Mesendoderm (in vitro differentiated cells): ENCODE measurements around the gene BORCS5.

ENCODE experiments used
- DNase-seq: peaks from one replicate; pipeline ENCODE4 v3.0.0; 2013
- H2AK5ac ChIP-seq: 2 replicates; pipeline ENCODE4 v1.6.1; 2013; ENCODE audit warnings: low read length, inconsistent platforms
- H2BK120ac ChIP-seq: 2 replicates; pipeline ENCODE4 v1.6.1; 2013; ENCODE audit warnings: low read depth, mild to moderate bottlenecking, low read length, moderate library complexity, mixed read lengths
- H2BK15ac ChIP-seq: replicated peaks from 2 replicates; pipeline ENCODE4 v1.6.1; 2013; ENCODE audit warnings: low read depth, mild to moderate bottlenecking, moderate library complexity
- H2BK5ac ChIP-seq: 2 replicates; pipeline ENCODE4 v1.6.1; 2013; ENCODE audit warnings: low read length, inconsistent platforms
- H3K18ac ChIP-seq: 2 replicates; pipeline ENCODE4 v1.6.1; 2013; ENCODE audit warnings: mild to moderate bottlenecking, low read length, mixed read lengths
- H3K23ac ChIP-seq: one replicate; pipeline ENCODE4 v1.6.1; 2013; ENCODE audit warnings: low read length
- H3K27ac ChIP-seq: 2 replicates; pipeline ENCODE4 v1.5.1; 2013; ENCODE audit warnings: low read depth, mild to moderate bottlenecking, inconsistent platforms, low read length, moderate library complexity
- H3K27me3 ChIP-seq: 2 replicates; pipeline ENCODE4 v1.6.1; 2013; ENCODE audit warnings: low read length, control low read depth, mild to moderate bottlenecking, inconsistent platforms; ENCODE audit not compliant: insufficient read depth, poor library complexity
- H3K36me3 ChIP-seq: 2 replicates; pipeline ENCODE4 v1.6.1; 2013; ENCODE audit warnings: low read length, inconsistent platforms; ENCODE audit not compliant: control insufficient read depth, insufficient read depth
- H3K4ac ChIP-seq: one replicate; pipeline ENCODE4 v1.6.1; 2013; ENCODE audit warnings: low read depth, mild to moderate bottlenecking, low read length, moderate library complexity
- H3K4me1 ChIP-seq: 2 replicates; pipeline ENCODE4 v1.6.1; 2013; ENCODE audit warnings: low read depth, low read length, inconsistent platforms; ENCODE audit not compliant: control insufficient read depth
- H3K4me2 ChIP-seq: 2 replicates; pipeline ENCODE4 v1.6.1; 2013; ENCODE audit warnings: low read length
- H3K4me3 ChIP-seq: 2 replicates; pipeline ENCODE4 v1.5.1; 2013; ENCODE audit warnings: mild to moderate bottlenecking, low read length
- H3K56ac ChIP-seq: one replicate; pipeline ENCODE4 v1.6.1; 2013; ENCODE audit warnings: low read length
- H3K79me1 ChIP-seq: 2 replicates; pipeline ENCODE4 v1.6.1; 2013; ENCODE audit warnings: low read length, inconsistent platforms
- H3K79me2 ChIP-seq: 2 replicates; pipeline ENCODE4 v1.6.1; 2013; ENCODE audit warnings: mild to moderate bottlenecking, low read length; ENCODE audit not compliant: control insufficient read depth, insufficient read depth
- H3K9ac ChIP-seq: 2 replicates; pipeline ENCODE4 v1.6.1; 2013; ENCODE audit warnings: low read length, inconsistent platforms
- H4K5ac ChIP-seq: one replicate; pipeline ENCODE4 v1.6.1; 2013; ENCODE audit warnings: low read length
- H4K8ac ChIP-seq: one replicate; pipeline ENCODE4 v1.6.1; 2013; ENCODE audit warnings: low read depth, mild to moderate bottlenecking, control low read depth, low read length, moderate library complexity
- WGBS: extraction: QIAGEN DNeasy Blood & Tissue Kit; methylation state at CpG from one replicate; pipeline ENCODE4 v1.1.7; 2013; ENCODE audit warnings: low lambda C conversion rate, missing lambda C conversion rate; ENCODE audit not compliant: insufficient coverage; ENCODE audit errors: extremely low coverage; 5-methylcytosine and 5-hydroxymethylcytosine counted together

Gene BORCS5

GRCh38 chr12:12441843-12442461 lies 85.1 kb downstream of the BORCS5 start:
- Histone ChIP-seq H3K4ac (no peak overlapping the region), H3K79me2 (no peaks in the 10 kb centered on the region), H4K5ac (no peak overlapping the region), H3K23ac (no peak overlapping the region), H2AK5ac (no peak overlapping the region), H2BK15ac (no peak overlapping the region), H3K79me1 (no peaks in the 10 kb centered on the region), H3K9ac (no peak overlapping the region), H2BK5ac (no peak overlapping the region), H3K4me3 (no peak overlapping the region), H3K27me3 (no peaks in the 10 kb centered on the region), H3K27ac (no peak overlapping the region), H3K56ac (no peak overlapping the region), H4K8ac (no peak overlapping the region), H3K4me2 (no peak overlapping the region), H3K4me1 (no peaks in the 10 kb centered on the region), H3K36me3 (no peaks in the 10 kb centered on the region), H3K18ac (no peak overlapping the region), H2BK120ac (no peak overlapping the region)
- no CpG with 5 or more reads among the region's 4 CpGs for WGBS
- no peak for DNase-seq

GRCh38 chr12:12442548-12443071 lies 85.7 kb downstream of the BORCS5 start:
- no peak overlapping the region for H2BK15ac ChIP-seq
- H2BK5ac ChIP-seq: no peak overlapping the region
- H3K4ac ChIP-seq: no peak overlapping the region
- WGBS: no CpG with 5 or more reads among the region's 5 CpGs
- no peak overlapping the region for H3K9ac ChIP-seq
- H3K56ac ChIP-seq: no peak overlapping the region
- no peak overlapping the region for H3K23ac ChIP-seq
- no peak for DNase-seq
- no peaks in the 10 kb centered on the region for H3K79me1 ChIP-seq
- H3K18ac ChIP-seq: no peak overlapping the region
- no peaks in the 10 kb centered on the region for H3K79me2 ChIP-seq
- H3K27ac ChIP-seq: no peak overlapping the region
- no peak overlapping the region for H3K4me2 ChIP-seq
- H3K4me1 ChIP-seq: no peaks in the 10 kb centered on the region
- no peak overlapping the region for H4K5ac ChIP-seq
- no peak overlapping the region for H4K8ac ChIP-seq
- no peak overlapping the region for H3K4me3 ChIP-seq
- no peak overlapping the region for H2AK5ac ChIP-seq
- no peaks in the 10 kb centered on the region for H3K27me3 ChIP-seq
- no peak overlapping the region for H2BK120ac ChIP-seq
- no peaks in the 10 kb centered on the region for H3K36me3 ChIP-seq

- Histone ChIP-seq H3K79me1 (no peaks in the 10 kb centered on the region), H3K56ac (no peak overlapping the region), H3K18ac (no peak overlapping the region), H2BK15ac (no peak overlapping the region), H4K5ac (no peak overlapping the region), H2BK120ac (no peak overlapping the region), H3K4ac (no peak overlapping the region), H3K23ac (no peak overlapping the region), H3K4me1 (no peaks in the 10 kb centered on the region), H3K4me2 (no peak overlapping the region), H3K27me3 (no peaks in the 10 kb centered on the region), H3K36me3 (no peaks in the 10 kb centered on the region), H3K27ac (no peak overlapping the region), H3K4me3 (no peak overlapping the region), H4K8ac (no peak overlapping the region), H2AK5ac (no peak overlapping the region), H3K9ac (no peak overlapping the region), H3K79me2 (no peaks in the 10 kb centered on the region), H2BK5ac (no peak overlapping the region)
- no peak for DNase-seq
- no CpG with 5 or more reads among the region's 5 CpGs for WGBS
Observed at GRCh38 chr12:12443431-12443878, 86.6 kb downstream of the BORCS5 start.

GRCh38 chr12:12445165-12445881 lies 88.4 kb downstream of the BORCS5 start:
- DNase-seq: no peak

GRCh38 chr12:12445882-12446181 lies 89.0 kb downstream of the BORCS5 start:
- Histone ChIP-seq H3K36me3 (no peaks in the 10 kb centered on the region), H2BK15ac (no peak overlapping the region), H3K23ac (no peak overlapping the region), H3K79me2 (no peaks in the 10 kb centered on the region), H2AK5ac (no peak overlapping the region), H3K4me1 (no peaks in the 10 kb centered on the region), H3K4me3 (no peak overlapping the region), H3K9ac (no peak overlapping the region), H4K5ac (no peak overlapping the region), H3K79me1 (no peaks in the 10 kb centered on the region), H4K8ac (no peak overlapping the region), H3K4me2 (no peak overlapping the region), H2BK5ac (no peak overlapping the region), H3K27ac (no peak overlapping the region), H3K56ac (no peak overlapping the region), H3K4ac (no peak overlapping the region), H3K18ac (no peak overlapping the region), H3K27me3 (no peaks in the 10 kb centered on the region), H2BK120ac (no peak overlapping the region)
- no peak for DNase-seq
- no CpG with 5 or more reads among the region's 2 CpGs for WGBS

More at GRCh38 chr12:12445165-12445881, 88.4 kb downstream of the BORCS5 start:
- H3K4me2 ChIP-seq: no peak overlapping the region
- H2BK5ac ChIP-seq: no peak overlapping the region
- WGBS: no CpG with 5 or more reads among the region's 4 CpGs
- H3K4ac ChIP-seq: no peak overlapping the region
- H3K9ac ChIP-seq: no peak overlapping the region
- H3K79me1 ChIP-seq: no peaks in the 10 kb centered on the region
- no peaks in the 10 kb centered on the region for H3K4me1 ChIP-seq
- H3K23ac ChIP-seq: no peak overlapping the region
- no peak overlapping the region for H4K5ac ChIP-seq
- H2BK15ac ChIP-seq: no peak overlapping the region
- no peaks in the 10 kb centered on the region for H3K27me3 ChIP-seq
- H2BK120ac ChIP-seq: no peak overlapping the region
- H4K8ac ChIP-seq: no peak overlapping the region
- H2AK5ac ChIP-seq: no peak overlapping the region
- H3K56ac ChIP-seq: no peak overlapping the region
- H3K18ac ChIP-seq: no peak overlapping the region
- H3K4me3 ChIP-seq: no peak overlapping the region
- no peaks in the 10 kb centered on the region for H3K36me3 ChIP-seq
- H3K79me2 ChIP-seq: no peaks in the 10 kb centered on the region
- no peak overlapping the region for H3K27ac ChIP-seq
